MCF 10A (cell line): ENCODE results near the gene IL4. TPM values are rescaled to one million over a fixed set of nuclear protein-coding genes. Genes with fewer than 3 reads are reported as not detected.
"Not testable (repeated sequence)": the region's sequence is repeated elsewhere in the genome, so short reads cannot be mapped to it uniquely, and the experiment has no call there.

ENCODE experiments used
- BruUV-seq: library from RNA; stranded (reverse); fragments of 400-500 nt; replicated peaks from 2 replicates; lab custom pipeline; 2021; lab: Mats Ljungman, UMichigan
- CTCF ChIA-PET: fragments of 300-600 bp; sonication (Branson Sonifier 250); formaldehyde crosslinking; extraction: SDS; loops from one replicate; lab custom pipeline; 2021; ENCODE audit warnings: antibody characterized with exemption, inconsistent platforms; lab: Yijun Ruan, JAX
- POLR2A ChIA-PET: fragments of 300-600, 350-650 bp; sonication (Branson Sonifier 250); formaldehyde crosslinking; extraction: SDS; loops from one replicate; lab custom pipeline; 2020; ENCODE audit warnings: antibody characterized with exemption, inconsistent platforms; lab: Yijun Ruan, JAX
- DNase-seq: peaks from one replicate; pipeline ENCODE4 v3.0.0-alpha.2; 2018; ENCODE audit not compliant: unreplicated experiment
- H3K27ac Mint-ChIP-seq: one replicate; pipeline ENCODE4 v1.8.0; 2022; ENCODE audit warnings: mild to moderate bottlenecking, low read depth, mixed read lengths; ENCODE audit not compliant: unreplicated experiment
- H3K27me3 Mint-ChIP-seq: one replicate; pipeline ENCODE4 v1.8.0; 2022; ENCODE audit warnings: mixed read lengths; ENCODE audit not compliant: insufficient read depth, unreplicated experiment
- H3K36me3 Mint-ChIP-seq: one replicate; pipeline ENCODE4 v1.8.0; 2022; ENCODE audit warnings: mild to moderate bottlenecking, moderate library complexity, mixed read lengths; ENCODE audit not compliant: insufficient read depth, unreplicated experiment
- H3K4me1 Mint-ChIP-seq: one replicate; pipeline ENCODE4 v1.8.0; 2022; ENCODE audit warnings: mixed read lengths; ENCODE audit not compliant: insufficient read depth, unreplicated experiment
- H3K4me3 Mint-ChIP-seq: one replicate; pipeline ENCODE4 v1.8.0; 2022; ENCODE audit warnings: mild to moderate bottlenecking, moderate library complexity, mixed read lengths; ENCODE audit not compliant: unreplicated experiment
- H3K9me3 Mint-ChIP-seq: one replicate; pipeline ENCODE4 v1.8.0; 2022; ENCODE audit warnings: mixed read lengths; ENCODE audit not compliant: unreplicated experiment
- CTCF ChIP-seq: fragments of 200-600 bp; IDR thresholded peaks from one replicate; pipeline ENCODE4 v1.8.0; 2022; ENCODE audit warnings: antibody characterized with exemption, mild to moderate bottlenecking; ENCODE audit not compliant: unreplicated experiment
- intact Hi-C: fragments of 100-400 bp; cut with micrococcal nuclease; formaldehyde crosslinking; loops from 2 replicates; pipeline ENCODE4 v1.14.1; 2022
- total RNA-seq: library from RNA; stranded (reverse); gene quantifications from 2 replicates; pipeline ENCODE4 v1.2.3, GENCODE V29; 2022

IL4 gene
- total RNA-seq, 1 experiment from 2014 or later = not detected

- no peak overlapping the region for H3K4me3 Mint-ChIP-seq
- CTCF ChIA-PET = interaction anchor here (0.9 to 1.1 kb wide), 3 partner anchors 9 to 450 kb away, joined by 3 to 4 read pairs (median 4); no protein-coding TSS in a partner anchor
- POLR2A ChIA-PET = interaction anchor here (0.8 to 2.1 kb wide), 6 partner anchors 11 to 135 kb away, joined by 3 to 7 read pairs (median 4); no protein-coding TSS in a partner anchor
- DNase-seq = no peak
- peaks cover 13% of the 10 kb centered on the region for H3K36me3 Mint-ChIP-seq
- peaks cover 6% of the 10 kb centered on the region for H3K4me1 Mint-ChIP-seq
- intact Hi-C loops = no loop called here
- TF ChIP-seq CTCF = no peak
- no TSS peak for BruUV-seq
- no peak overlapping the region for H3K27ac Mint-ChIP-seq
- H3K9me3 Mint-ChIP-seq = peaks cover 8% of the 10 kb centered on the region
- no peaks in the 10 kb centered on the region for H3K27me3 Mint-ChIP-seq
Observed at GRCh38 chr5:132688536-132689339, 14.9 kb downstream of the IL4 start.

- DNase-seq = no peak
- intact Hi-C loops = no loop called here
- POLR2A ChIA-PET = interaction anchor here (0.6 to 2.1 kb wide), 5 partner anchors 12 to 164 kb away, joined by 3 to 7 read pairs (median 4); no protein-coding TSS in a partner anchor
- peaks cover 8% of the 10 kb centered on the region for H3K9me3 Mint-ChIP-seq
- no peak for TF ChIP-seq CTCF
- no peak overlapping the region for H3K27ac Mint-ChIP-seq
- peaks cover 6% of the 10 kb centered on the region for H3K4me1 Mint-ChIP-seq
- no TSS peak for BruUV-seq
- no peak overlapping the region for H3K4me3 Mint-ChIP-seq
- peaks cover 13% of the 10 kb centered on the region for H3K36me3 Mint-ChIP-seq
- CTCF ChIA-PET = interaction anchor here (0.7 to 1.1 kb wide), 5 partner anchors 10 to 451 kb away, joined by 3 to 4 read pairs (median 3); no protein-coding TSS in a partner anchor
- no peaks in the 10 kb centered on the region for H3K27me3 Mint-ChIP-seq
Observed at GRCh38 chr5:132689513-132689912, 15.7 kb downstream of the IL4 start.

- CTCF ChIA-PET = interaction anchor here (0.6 to 1.1 kb wide), 4 partner anchors 43 to 452 kb away, joined by 3 to 4 read pairs (median 3); no protein-coding TSS in a partner anchor
- Mint-ChIP-seq H3K9me3 (peaks cover 8% of the 10 kb centered on the region), H3K4me1 (peaks cover 6% of the 10 kb centered on the region), H3K36me3 (peaks cover 13% of the 10 kb centered on the region), H3K27me3 (no peaks in the 10 kb centered on the region), H3K4me3 (no peak overlapping the region), H3K27ac (no peak overlapping the region)
- TF ChIP-seq CTCF = no peak
- intact Hi-C loops = no loop called here
- no TSS peak for BruUV-seq
- DNase-seq = no peak
- POLR2A ChIA-PET = interaction anchor here (0.6 to 2.0 kb wide), 4 partner anchors 12 to 163 kb away, joined by 3 to 6 read pairs (median 4); no protein-coding TSS in a partner anchor
Observed at GRCh38 chr5:132690156-132690555, 16.4 kb downstream of the IL4 start.

GRCh38 chr5:132691755-132692631, 18.2 kb downstream of the IL4 start:
- ChIA-PET CTCF (interaction anchor here (0.6 kb wide), 2 partner anchors 51 to 1034 kb away, joined by 4 read pairs; no protein-coding TSS in a partner anchor), POLR2A (interaction anchor here (0.6 kb wide), 2 partner anchors 46 to 88 kb away, joined by 3 to 4 read pairs; partner anchors contain the start of gene KIF3A)
- H3K36me3 Mint-ChIP-seq, intact Hi-C loops, H3K27ac Mint-ChIP-seq, H3K27me3 Mint-ChIP-seq, BruUV-seq, H3K9me3 Mint-ChIP-seq, H3K4me1 Mint-ChIP-seq, DNase-seq, H3K4me3 Mint-ChIP-seq: not testable (repeated sequence)
